ENCODE data around the gene NAALAD2. TPM values are rescaled to one million over a fixed set of nuclear protein-coding genes. Genes with fewer than 3 reads are reported as not detected.

Gene NAALAD2
- total and polyA plus RNA-seq, 8 donors = 1.3 to 58.5 (median 44.3) TPM

DNA sequence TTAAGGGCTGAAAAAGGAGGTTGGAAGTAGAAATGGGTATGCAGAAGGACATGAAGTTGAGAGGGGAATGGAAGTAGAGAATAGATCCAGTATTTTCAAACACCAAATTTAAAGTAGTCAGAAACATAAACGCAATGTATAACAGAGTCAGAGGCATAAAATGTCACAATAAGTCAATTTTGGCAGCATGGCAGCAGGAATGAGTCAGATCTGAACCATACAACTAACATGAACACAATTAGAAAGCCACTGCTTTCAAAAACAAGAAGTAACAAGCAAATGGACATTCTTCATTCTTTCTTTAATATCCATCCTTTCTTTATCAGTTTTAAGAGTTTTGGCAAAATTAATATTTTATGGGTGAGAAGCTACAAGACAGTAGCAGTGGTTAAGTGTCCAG lies 85.9 kb downstream of the NAALAD2 start:
- intact Hi-C loops (cut with DNase I) = no loop called here
- Histone ChIP-seq H3K36me3 (peaks cover 0 to 5% of the 10 kb centered on the region in 2 donors), H3K4me1 (peaks cover 22 to 45% of the 10 kb centered on the region in 2 donors), H3K27me3 (no peaks in the 10 kb centered on the region), H3K27ac (no peak overlapping the region), H3K4me3 (peak overlapping the region in 1 of 2 donors; percentile 74), H3K9me3 (no peaks in the 10 kb centered on the region)
- TF ChIP-seq, protein P1, sequence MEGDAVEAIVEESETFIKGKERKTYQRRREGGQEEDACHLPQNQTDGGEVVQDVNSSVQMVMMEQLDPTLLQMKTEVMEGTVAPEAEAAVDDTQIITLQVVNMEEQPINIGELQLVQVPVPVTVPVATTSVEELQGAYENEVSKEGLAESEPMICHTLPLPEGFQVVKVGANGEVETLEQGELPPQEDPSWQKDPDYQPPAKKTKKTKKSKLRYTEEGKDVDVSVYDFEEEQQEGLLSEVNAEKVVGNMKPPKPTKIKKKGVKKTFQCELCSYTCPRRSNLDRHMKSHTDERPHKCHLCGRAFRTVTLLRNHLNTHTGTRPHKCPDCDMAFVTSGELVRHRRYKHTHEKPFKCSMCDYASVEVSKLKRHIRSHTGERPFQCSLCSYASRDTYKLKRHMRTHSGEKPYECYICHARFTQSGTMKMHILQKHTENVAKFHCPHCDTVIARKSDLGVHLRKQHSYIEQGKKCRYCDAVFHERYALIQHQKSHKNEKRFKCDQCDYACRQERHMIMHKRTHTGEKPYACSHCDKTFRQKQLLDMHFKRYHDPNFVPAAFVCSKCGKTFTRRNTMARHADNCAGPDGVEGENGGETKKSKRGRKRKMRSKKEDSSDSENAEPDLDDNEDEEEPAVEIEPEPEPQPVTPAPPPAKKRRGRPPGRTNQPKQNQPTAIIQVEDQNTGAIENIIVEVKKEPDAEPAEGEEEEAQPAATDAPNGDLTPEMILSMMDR (IDR thresholded peaks at IDR 0.05) = no peak
- no peak for DNase-seq
- no peak for ATAC-seq

DNA sequence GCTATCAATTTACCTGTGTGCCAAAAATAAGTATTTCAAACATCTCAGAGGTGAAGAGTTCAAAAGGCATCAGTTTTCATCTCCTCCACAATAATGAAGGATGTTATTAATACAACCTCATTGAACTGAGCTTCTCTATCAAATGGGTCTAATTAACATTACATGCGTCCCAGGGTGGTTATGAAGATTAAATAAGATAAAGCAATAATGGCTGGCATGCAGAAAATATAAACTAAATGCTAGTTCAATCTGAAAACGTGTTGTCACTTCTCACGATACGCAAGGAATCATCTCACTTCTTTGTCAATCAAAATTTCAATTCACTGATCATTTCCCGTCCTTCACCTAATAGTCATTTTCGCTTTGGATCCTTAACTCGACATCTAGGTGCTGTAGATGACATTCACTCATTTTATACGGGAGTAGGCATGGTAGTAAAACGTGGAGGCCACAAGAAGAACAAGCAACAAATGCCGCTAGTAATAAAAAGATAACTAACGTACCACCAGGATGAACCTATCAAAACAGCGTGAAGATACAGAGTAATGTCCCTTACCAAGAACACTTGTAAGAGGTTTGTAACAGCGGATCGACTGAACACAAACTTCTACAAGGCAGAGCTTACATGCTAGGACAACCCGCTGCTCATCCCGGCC lies 87.5 kb downstream of the NAALAD2 start:
- Histone ChIP-seq H3K9me3 (no peaks in the 10 kb centered on the region), H3K4me1 (peaks cover 22 to 45% of the 10 kb centered on the region in 2 donors), H3K36me3 (peaks cover 0 to 5% of the 10 kb centered on the region in 2 donors), H3K27me3 (no peaks in the 10 kb centered on the region), H3K4me3 (peak overlapping the region; percentile 59 to 74), H3K27ac (peak overlapping the region; percentile 85 to 97)
- intact Hi-C loops (cut with DNase I) = no loop called here
- TF ChIP-seq, protein P1 (IDR thresholded peaks at IDR 0.05) = no peak
- DNase-seq (no peak), ATAC-seq (peak; percentile 38)

DNA sequence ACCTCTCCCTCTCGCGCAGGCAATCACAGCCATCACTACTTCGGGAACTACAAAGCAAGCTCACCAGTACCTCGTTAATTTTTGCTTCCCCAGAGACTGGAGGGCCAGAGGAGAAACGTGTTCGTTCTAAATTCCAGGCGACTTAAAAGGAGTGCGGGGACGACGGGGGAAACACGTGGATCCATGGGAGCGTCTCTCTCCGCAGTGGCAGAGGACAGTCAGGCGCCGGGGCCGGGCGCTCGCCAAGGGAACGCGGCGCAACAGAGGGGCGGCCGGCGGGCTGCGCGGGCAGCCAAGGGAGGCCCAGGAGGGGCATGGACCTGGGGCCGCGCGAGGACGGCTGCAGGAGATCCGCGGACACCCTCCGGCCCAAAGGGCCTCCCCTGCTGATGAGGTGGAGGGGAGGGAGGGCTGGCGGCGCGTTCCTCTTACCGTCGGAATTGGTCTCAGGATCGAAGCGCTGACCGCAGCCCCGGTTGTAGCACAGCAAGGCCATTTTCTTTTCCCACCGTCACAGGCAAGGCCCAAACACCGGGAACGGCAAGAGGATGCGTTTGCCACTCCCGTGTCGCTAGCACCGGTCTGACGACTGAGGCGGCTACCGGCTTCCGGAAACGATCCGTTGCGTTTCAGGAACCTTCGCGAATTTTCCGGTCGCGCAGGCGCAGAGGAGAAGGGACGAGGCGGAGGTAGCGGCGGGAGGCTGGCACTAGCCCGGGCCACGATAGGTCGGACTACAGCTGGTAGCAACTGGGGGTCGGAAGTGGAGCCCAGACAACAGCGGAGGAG lies 88.2 kb downstream of the NAALAD2 start, which contains the start of gene CHORDC1:
TSS of gene CHORDC1 (minus strand) at position 591 of the 789 bp plus-strand sequence. CDS start at position 496, 95 bp downstream.
- TF ChIP-seq, protein P1 (IDR thresholded peaks at IDR 0.05) = no peak
- peak; percentile 82 to 97 (median 92) for DNase-seq
- peaks cover 22 to 45% of the 10 kb centered on the region in 2 donors for H3K4me1 ChIP-seq
- H3K4me3 ChIP-seq = peak within 1 kb of the TSS; percentile 59 to 74
- H3K27me3 ChIP-seq = no peaks in the 10 kb centered on the region
- peak; percentile 97 for ATAC-seq
- H3K36me3 ChIP-seq = peaks cover 0 to under 1% of the 10 kb centered on the region in 2 donors
- intact Hi-C loops (cut with DNase I) = no loop called here
- H3K27ac ChIP-seq = peak within 1 kb of the TSS; percentile 85 to 97
- no peaks in the 10 kb centered on the region for H3K9me3 ChIP-seq

DNA sequence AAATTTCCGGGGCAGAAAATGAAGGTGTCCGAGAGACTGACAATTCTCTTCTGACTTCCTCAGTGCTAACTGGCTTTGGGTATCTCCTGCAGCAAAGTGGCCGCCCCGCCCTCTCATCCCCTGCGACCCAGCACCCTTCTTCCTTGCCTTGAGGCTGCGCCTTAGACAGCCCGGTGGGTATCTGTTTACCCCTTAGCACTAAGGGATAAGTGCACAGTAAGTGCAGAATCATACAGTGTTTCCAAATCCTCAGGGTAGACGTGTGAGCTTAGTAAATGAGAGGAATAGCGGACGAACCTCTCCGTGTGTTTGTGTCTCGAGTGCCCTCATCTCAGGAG lies 88.8 kb downstream of the NAALAD2 start:
- ATAC-seq (peak; percentile 71), DNase-seq (no peak)
- Histone ChIP-seq H3K4me3 (peak overlapping the region; percentile 59 to 74), H3K4me1 (peaks cover 22 to 43% of the 10 kb centered on the region in 2 donors), H3K36me3 (no peaks in the 10 kb centered on the region), H3K9me3 (no peaks in the 10 kb centered on the region), H3K27ac (peak overlapping the region; percentile 85 to 97), H3K27me3 (no peaks in the 10 kb centered on the region)
- TF ChIP-seq, protein P1 (IDR thresholded peaks at IDR 0.05) = no peak
- intact Hi-C loops (cut with DNase I) = no loop called here

DNA sequence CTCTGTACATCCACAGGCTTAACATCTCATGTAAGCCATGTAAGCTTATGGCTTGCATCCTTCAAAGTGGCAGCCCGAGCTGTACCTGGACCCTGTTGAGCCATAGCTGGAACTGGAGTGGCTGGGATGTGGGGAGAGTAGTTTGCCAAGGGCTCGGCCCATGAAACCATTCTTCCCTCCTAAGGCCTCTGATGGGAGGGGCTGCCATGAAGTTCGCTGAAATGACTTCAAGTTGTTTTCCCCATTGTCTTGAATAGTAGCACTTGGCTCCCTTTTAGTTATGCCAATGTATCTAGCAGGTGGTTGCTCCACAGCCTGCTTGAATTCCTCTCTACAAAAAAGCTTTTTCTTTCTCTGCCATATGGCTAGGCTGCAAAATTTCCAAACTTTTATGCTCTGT lies 93.6 kb downstream of the NAALAD2 start:
- Histone ChIP-seq H3K36me3 (no peaks in the 10 kb centered on the region), H3K9me3 (no peaks in the 10 kb centered on the region), H3K4me3 (no peak overlapping the region), H3K4me1 (peaks cover 6 to 7% of the 10 kb centered on the region in 2 donors), H3K27me3 (no peaks in the 10 kb centered on the region), H3K27ac (no peak overlapping the region)
- TF ChIP-seq, protein P1 (IDR thresholded peaks at IDR 0.05) = no peak
- intact Hi-C loops (cut with DNase I) = no loop called here
- ATAC-seq (no peak), DNase-seq (no peak)
